Occipital lobe (tissue), 2 donors: Measurements from ENCODE around the gene SURF6. TPM values are rescaled to one million over a fixed set of nuclear protein-coding genes. Genes with fewer than 3 reads are reported as not detected.
"Not testable (repeated sequence)": the region's sequence is repeated elsewhere in the genome, so short reads cannot be mapped to it uniquely, and the experiment has no call there.

Experiments
- DNase-seq: peaks from one replicate; lab custom pipeline; 2025; lab: John Stamatoyannopoulos, UW
- total RNA-seq: library from RNA; depleted of rRNA; stranded (reverse); fragments of >200 nt; gene quantifications from one replicate; pipeline ENCODE4 v1.2.3, GENCODE V29; 2014

Gene SURF6
- total RNA-seq, 1 donor from 2014 or later: 14.7 TPM

- DNase-seq: no peak
Observed at GRCh38 chr9:133348718-133349573, 13.0 kb upstream of the SURF6 start.

GRCh38 chr9:133347985-133348717 lies 12.2 kb upstream of the SURF6 start, which contains the start of the genes MED22 and RPL7A:
TSS of gene MED22 (minus strand) at chr9:133348131. CDS start at chr9:133346662, 1,469 bp downstream.
TSS of gene RPL7A (plus strand) at chr9:133348218. CDS start at chr9:133348244, 26 bp downstream.
- DNase-seq: peak; percentile 81

GRCh38 chr9:133347515-133347984 lies 11.6 kb upstream of the SURF6 start:
- no peak for DNase-seq

DNA sequence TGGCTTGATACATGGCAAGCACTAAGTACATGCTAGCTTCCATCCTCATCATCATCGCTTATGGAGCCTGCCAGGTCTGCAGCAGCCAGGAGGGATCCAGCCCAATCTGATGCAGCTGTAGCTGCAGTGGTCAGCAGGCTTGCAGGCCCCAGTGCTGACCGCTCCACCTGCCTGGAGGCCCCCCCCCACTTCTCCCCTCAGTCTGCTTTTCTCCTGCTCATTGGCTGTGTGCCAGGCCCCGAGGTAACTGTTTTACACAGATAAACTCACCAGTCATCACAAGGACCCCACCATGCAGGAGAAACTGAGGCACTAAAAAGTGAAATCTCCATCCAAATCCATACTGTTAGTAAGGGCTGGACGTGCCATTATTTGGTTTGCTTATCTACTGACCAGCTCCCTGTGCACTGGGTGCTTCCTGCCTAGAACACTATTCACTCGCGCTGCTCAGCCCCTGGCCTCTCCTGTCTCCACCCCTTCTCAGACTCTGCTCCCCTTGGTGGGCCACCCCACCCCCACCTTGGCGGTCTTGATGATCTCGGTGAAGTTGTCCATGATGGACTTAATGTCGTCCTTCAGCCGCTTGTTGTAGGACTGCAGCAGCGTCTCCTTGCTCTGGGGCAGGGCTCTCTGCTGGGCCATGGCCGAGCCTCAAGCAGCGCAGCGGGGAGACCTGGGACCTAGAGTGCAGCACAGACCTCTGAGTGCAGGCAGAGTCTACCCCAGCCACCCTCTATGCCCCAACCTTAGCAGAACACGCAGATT lies 10.2 kb upstream of the SURF6 start:
- no peak for DNase-seq

GRCh38 chr9:133345596-133345995 lies 9.6 kb upstream of the SURF6 start:
- DNase-seq: no peak

- no peak for DNase-seq
Observed at GRCh38 chr9:133344979-133345378, 9.0 kb upstream of the SURF6 start.

DNA sequence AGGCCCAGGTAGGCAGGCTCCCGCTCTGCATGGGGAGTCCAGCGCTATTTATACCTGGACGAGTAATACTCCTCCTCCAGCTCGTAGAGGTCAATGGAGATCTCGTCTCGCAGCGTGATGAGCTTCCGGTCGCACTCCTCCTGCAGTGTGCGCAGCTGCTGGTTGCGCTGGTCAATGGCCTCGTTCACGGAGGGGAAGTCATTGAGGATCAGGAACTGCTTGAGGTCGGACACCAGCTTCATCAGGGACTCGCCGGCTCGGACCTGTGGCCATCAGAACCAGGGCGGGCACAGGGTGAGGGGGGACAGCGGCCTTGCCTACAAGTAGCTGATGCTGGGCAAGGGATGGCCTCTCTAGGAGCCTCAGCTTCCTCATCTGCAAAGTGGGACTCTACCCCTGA lies 8.1 kb upstream of the SURF6 start:
- no peak for DNase-seq

DNA sequence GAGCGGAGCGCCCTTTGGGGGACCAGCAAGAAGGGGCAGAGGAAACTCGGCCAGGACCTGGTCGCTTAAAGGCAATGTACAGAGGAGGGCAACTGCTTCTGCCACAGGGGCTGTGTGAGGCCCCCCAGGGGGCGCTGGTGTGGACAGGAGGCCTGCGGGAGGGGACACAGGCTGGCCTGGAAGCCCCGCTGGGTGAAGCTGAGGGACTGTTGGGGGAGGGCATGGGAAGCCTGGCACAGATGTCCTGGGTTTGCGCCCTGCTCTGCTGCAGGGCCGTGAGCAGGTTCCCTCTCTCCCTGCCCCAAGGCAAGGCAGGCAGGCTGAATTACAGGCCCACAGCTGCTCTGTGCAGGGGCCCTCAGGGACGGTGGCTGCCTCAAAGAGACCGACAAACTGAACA lies 6.6 kb upstream of the SURF6 start:
- DNase-seq: no peak

DNA sequence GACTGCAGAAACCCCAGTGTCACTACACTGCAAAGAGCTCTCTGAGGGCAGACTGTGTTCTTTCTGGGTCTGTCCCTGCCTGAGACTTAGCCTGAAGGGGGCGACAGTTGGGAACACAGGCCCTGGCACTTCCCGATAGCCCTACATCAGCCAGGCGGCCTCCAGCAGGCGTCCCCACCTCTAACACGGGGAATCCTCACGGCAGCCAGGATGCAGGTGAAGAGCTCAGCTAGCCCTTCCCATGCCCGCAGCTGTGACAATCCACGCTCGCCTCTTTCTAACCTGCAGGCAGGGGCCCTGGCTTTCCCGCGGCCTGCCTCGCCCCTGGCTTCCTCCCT lies 6.0 kb upstream of the SURF6 start:
- DNase-seq: no peak

DNA sequence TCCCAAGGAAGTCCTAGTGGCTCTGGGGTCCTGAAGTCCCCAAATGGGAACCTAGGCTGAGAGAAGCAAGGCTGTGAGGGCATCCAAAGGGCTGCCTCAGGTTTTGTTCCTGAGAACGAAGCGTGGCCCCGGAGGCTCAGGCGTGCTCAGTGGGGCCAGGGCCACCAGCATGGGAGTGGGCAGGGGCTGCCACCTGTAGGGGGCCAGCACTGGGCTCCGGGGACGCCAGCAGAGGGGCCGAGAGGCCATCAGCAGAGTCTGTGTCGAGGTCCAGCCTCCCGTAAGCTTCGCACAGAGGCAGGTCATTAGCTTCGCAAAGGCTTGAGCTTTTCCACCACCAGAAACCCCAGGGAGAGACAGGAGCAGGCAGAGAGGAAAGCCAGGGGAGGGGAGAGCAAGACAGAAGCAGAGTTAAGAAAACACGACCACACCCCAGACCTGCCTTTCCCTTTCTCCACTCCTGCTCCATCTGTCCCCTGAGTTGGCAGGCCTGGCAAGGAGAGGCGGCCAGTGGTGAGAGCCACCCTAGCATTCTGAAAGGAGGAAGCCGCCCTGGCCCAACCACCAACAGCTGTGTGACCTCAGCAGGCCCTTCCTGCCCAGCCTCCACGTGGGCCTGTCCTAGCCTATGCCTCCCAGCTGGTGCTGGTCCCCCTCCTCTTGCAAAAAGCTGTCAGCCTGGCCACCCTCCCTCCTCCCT lies 5.5 kb upstream of the SURF6 start:
- DNase-seq: no peak

DNA sequence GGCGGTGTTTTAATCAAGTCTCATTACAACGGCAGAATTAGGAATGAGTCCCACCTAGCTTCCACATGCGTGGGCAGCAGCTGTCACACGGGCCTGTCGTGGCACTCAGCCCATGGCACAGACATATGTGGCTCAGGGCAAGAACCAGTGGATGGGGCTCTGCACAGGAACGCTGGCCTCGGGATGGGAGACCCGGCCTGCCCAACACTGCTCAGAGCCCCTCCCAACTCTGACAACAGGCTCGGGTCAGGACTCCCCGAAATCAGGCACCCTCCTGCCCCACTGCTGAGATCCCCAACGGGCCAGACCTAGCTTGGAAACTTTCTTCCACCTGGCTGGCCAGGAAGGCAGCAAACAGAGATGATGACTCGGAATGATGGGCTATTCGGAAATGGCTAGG lies 4.9 kb upstream of the SURF6 start:
- DNase-seq: no peak

GRCh38 chr9:133340256-133340655 lies 4.3 kb upstream of the SURF6 start:
- no peak for DNase-seq

- DNase-seq: no peak
Observed at GRCh38 chr9:133339641-133340040, 3.7 kb upstream of the SURF6 start.

GRCh38 chr9:133334888-133335287 lies 1.1 kb downstream of the SURF6 start:
- not testable (repeated sequence) for DNase-seq

- no peak for DNase-seq
Observed at GRCh38 chr9:133334161-133334560, 1.8 kb downstream of the SURF6 start.

- no peak for DNase-seq
Observed at GRCh38 chr9:133333566-133333965, 2.4 kb downstream of the SURF6 start.

DNA sequence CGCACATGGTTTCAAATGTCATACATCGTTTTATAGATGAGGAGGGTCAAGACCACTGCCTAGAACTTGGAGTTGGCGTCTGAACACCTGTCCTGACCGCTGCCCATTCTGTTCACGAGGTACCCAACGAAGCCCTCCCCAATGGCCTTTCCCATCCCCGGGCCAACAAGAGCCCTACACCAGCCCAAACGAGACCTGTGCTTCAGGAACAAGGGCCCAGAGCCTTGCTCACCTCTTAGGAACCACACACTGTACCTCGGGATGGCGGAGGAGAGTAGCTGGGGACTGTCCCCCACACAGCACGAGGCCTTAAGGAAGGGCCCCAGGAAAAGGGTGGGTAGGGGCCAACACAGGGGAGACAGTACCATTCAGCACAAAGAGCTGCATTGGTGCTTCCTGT lies 3.0 kb downstream of the SURF6 start:
- DNase-seq: no peak

DNA sequence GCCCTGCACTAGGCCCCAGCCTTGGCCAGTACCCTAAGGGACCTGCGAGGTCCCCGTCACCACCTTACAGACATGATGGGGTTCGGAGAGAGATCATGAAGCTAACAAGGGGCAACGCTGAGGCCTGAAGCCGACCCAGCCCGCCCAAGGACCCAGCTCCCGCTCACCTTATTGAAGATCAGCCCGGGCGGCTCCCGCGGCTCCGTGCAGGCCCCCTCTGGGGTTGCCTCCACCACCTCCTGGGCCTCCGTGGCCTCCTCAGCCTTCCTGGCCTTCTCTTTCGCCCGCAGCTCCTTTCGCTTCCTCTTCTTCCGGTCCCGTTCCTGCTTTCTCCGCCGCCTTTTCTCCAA lies 3.6 kb downstream of the SURF6 start:
- no peak for DNase-seq

DNA sequence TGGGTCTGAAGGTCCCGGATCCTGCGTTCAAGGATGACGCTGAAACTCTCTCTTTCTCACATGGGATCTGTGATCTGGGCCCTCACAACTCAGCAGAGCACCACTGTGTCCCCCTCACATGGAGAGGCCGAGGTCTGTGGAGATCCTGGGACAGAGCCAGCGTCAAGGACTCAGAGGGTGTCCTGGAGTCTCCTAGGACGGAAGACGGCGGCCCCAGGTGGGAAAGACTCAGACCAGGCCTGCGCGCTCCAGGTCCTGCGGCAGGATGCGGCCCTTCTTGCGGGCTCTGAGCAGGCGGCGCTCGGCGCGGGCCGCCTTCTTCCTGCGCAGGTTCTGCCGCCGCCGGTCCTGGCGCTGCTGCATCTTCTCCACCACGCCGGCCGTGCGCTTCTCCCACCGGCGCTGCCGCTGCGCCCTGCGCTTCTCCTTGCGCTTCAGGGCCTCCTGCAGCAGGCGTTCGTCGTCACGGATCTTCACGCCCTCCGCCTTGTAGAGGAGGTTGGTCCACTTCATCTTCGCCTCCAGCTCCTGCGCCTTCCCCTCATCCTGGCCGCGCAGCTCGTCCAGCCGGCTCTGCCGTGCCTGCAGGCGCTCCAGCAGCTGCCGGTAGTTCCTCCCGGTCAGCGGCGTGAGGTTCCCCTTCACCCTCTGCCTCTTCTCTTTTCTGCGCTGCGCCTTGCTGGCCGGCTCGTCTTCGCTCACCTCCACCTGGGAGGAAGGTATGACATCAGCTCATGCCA lies 4.2 kb downstream of the SURF6 start:
- DNase-seq: no peak

- no peak for DNase-seq
Observed at GRCh38 chr9:133331221-133331620, 4.8 kb downstream of the SURF6 start.
